ENCODE data around the gene USP32. TPM values are rescaled to one million over a fixed set of nuclear protein-coding genes. Genes with fewer than 3 reads are reported as not detected.
"Not testable (repeated sequence)": the region's sequence is repeated elsewhere in the genome, so short reads cannot be mapped to it uniquely, and the experiment has no call there.

Gene USP32
- total and polyA plus RNA-seq, 12 donors, result 22.0 to 99.3 (median 54.4) TPM

DNA sequence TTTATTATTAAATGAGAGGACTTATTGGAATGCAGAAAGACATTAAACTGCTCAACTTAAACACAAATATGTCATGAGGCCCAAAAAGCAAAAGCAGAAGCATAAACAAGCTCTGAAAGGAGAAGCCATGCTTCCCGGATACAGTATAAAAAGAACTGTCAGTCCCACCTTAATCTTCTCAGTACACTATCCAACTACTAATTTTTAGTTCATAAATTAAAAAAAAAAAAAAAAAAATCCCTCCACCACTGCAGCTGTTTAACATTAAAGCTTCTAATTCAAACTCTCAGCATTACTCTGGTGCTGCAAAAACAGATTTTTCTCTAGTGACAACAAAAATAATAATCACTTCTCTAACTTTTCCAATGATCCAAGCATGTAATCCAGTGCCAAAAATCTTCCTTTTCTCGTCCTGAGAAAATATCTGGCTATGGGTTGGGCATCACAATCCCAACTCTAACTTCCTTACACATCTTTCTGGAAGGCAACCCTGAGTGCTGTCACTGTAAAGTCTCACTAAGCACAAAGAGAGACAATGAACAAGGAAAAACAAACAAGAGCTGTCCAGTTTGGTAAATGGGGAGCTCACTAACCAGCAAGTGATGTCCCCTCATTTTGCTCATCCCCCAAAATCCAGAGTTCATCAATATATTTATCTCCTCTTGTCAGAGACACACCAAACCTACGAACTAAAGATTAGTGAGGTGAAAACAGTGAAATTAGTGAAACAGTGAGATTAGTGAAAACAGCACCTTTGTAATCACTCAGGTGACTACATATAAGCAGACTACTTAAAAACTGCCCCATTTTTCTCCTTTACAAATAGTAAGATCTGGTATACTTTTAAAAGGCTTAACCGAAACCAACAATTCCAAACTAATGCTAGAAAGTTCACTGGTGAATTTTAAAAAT lies 5.5 kb downstream of the USP32 start:
- DNase-seq, result no peak
- no peaks in the 10 kb centered on the region for H3K36me3 ChIP-seq (replicated peaks in 1 of 2)
- no peak for TF ChIP-seq POLR2A (IDR thresholded peaks at IDR 0.05)
- TF ChIP-seq, protein P1, sequence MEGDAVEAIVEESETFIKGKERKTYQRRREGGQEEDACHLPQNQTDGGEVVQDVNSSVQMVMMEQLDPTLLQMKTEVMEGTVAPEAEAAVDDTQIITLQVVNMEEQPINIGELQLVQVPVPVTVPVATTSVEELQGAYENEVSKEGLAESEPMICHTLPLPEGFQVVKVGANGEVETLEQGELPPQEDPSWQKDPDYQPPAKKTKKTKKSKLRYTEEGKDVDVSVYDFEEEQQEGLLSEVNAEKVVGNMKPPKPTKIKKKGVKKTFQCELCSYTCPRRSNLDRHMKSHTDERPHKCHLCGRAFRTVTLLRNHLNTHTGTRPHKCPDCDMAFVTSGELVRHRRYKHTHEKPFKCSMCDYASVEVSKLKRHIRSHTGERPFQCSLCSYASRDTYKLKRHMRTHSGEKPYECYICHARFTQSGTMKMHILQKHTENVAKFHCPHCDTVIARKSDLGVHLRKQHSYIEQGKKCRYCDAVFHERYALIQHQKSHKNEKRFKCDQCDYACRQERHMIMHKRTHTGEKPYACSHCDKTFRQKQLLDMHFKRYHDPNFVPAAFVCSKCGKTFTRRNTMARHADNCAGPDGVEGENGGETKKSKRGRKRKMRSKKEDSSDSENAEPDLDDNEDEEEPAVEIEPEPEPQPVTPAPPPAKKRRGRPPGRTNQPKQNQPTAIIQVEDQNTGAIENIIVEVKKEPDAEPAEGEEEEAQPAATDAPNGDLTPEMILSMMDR (IDR thresholded peaks at IDR 0.05), result no peak
- H3K27ac ChIP-seq, result no peak overlapping the region
- no peaks in the 10 kb centered on the region for H3K27me3 ChIP-seq
- WGBS, 4 donors, result 63 to 70% (median 67%) methylated on average over 4 of the region's 4 CpGs
- peaks cover 5 to 77% of the 10 kb centered on the region in 2 donors for H3K4me1 ChIP-seq (replicated peaks in 1 of 2)
- H3K4me3 ChIP-seq, result no peak overlapping the region
- intact Hi-C loops (cut with DNase I), result no loop called here
- H3K9me3 ChIP-seq (replicated peaks in 1 of 3), result no peaks in the 10 kb centered on the region

GRCh38 chr17:60384921-60385320 lies 7.0 kb downstream of the USP32 start:
- H3K27ac ChIP-seq; H3K27me3 ChIP-seq; DNase-seq; H3K9me3 ChIP-seq (replicated peaks in 1 of 3); H3K4me3 ChIP-seq; H3K36me3 ChIP-seq (replicated peaks in 1 of 2); intact Hi-C loops (cut with DNase I): not testable (repeated sequence)
- H3K4me1 ChIP-seq (replicated peaks in 1 of 2), result peaks cover 5 to 68% of the 10 kb centered on the region in 2 donors
- WGBS, 4 donors, result 92 to 99% (median 93%) methylated on average over 7 of the region's 7 CpGs

GRCh38 chr17:60383379-60383778 lies 8.6 kb downstream of the USP32 start:
- Histone ChIP-seq H3K4me1 (replicated peaks in 1 of 2) (peaks cover 5 to 52% of the 10 kb centered on the region in 2 donors), H3K9me3 (replicated peaks in 1 of 3) (no peaks in the 10 kb centered on the region), H3K27ac (no peak overlapping the region), H3K27me3 (no peaks in the 10 kb centered on the region), H3K36me3 (replicated peaks in 1 of 2) (no peaks in the 10 kb centered on the region), H3K4me3 (no peak overlapping the region)
- 28 to 50% (median 42%) methylated on average over 3 of the region's 3 CpGs for WGBS, 4 donors
- peak in 3 of 7 donors; percentile 22 to 61 (median 25) for DNase-seq
- intact Hi-C loops (cut with DNase I), result no loop called here
- TF ChIP-seq POLR2A (IDR thresholded peaks at IDR 0.05), result peak in 1 of 2 donors; percentile 17
- TF ChIP-seq, protein P1 (IDR thresholded peaks at IDR 0.05), result no peak

- H3K36me3 ChIP-seq (replicated peaks in 1 of 2), result no peaks in the 10 kb centered on the region
- H3K27me3 ChIP-seq, result no peaks in the 10 kb centered on the region
- no peaks in the 10 kb centered on the region for H3K9me3 ChIP-seq (replicated peaks in 1 of 3)
- H3K27ac ChIP-seq, result no peak overlapping the region
- no peak overlapping the region for H3K4me3 ChIP-seq
- peak in 4 of 7 donors; percentile 28 to 60 (median 52) for DNase-seq
- TF ChIP-seq, protein P1 (IDR thresholded peaks at IDR 0.05), result no peak
- WGBS, 4 donors, result 55 to 72% (median 60%) methylated on average over 4 of the region's 4 CpGs
- intact Hi-C loops (cut with DNase I), result no loop called here
- H3K4me1 ChIP-seq (replicated peaks in 1 of 2), result peaks cover 5 to 47% of the 10 kb centered on the region in 2 donors
Measured at GRCh38 chr17:60381958-60382357, 10.0 kb downstream of the USP32 start.

DNA sequence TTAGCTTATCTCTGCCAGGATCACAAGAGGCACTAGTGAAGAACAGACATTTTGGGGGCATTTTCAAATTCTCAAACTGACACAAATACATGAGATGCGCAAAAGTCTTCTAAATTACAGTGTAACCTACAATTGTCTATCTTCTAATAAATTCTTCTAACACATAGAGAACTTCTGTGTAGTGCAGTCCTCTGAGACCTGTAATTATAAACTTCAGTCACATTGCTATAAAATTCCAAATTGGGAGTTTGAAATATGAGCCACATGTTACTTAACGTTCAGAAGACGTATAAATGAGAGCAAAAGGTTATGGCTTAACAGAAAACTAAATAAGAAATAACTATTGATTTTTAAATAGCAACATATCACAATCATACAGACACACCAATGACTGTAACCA lies 12.5 kb downstream of the USP32 start:
- H3K9me3 ChIP-seq (replicated peaks in 1 of 3); H3K4me3 ChIP-seq; H3K36me3 ChIP-seq (replicated peaks in 1 of 2); H3K27me3 ChIP-seq; H3K27ac ChIP-seq; intact Hi-C loops (cut with DNase I); DNase-seq: not testable (repeated sequence)
- 36 to 61% (median 59%) methylated on average over 2 of the region's 3 CpGs for WGBS, 4 donors
- peaks cover 5 to 28% of the 10 kb centered on the region in 2 donors for H3K4me1 ChIP-seq (replicated peaks in 1 of 2)

DNA sequence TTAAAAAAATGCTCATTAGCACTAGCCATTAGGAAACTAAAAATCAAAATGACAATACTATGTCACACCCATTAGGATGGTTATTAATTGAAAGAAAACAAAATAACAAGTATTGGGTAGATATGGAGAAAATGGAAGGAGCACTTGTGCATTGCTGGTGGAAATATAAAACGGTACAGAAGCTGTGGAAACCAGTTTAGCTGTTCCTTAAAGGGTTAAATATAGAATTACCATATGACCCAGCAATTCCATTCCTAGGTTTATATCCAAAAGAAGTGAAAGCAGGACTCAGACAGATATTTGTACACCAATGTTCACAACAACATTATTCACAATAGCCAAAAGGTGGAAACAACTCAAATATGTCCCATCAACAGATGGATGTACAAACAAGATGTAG lies 13.7 kb downstream of the USP32 start:
- intact Hi-C loops (cut with DNase I); H3K9me3 ChIP-seq (replicated peaks in 1 of 3); H3K27me3 ChIP-seq; H3K36me3 ChIP-seq (replicated peaks in 1 of 2); H3K27ac ChIP-seq; H3K4me3 ChIP-seq; DNase-seq: not testable (repeated sequence)
- WGBS, 4 donors, result 91 to 100% (median 99%) methylated on average over 1 of the region's 1 CpG
- peaks cover 0 to 15% of the 10 kb centered on the region in 2 donors for H3K4me1 ChIP-seq (replicated peaks in 1 of 2)
